Activated naive CD4-positive, alpha-beta T cell treated with anti-CD3 and anti-CD28 coated beads, Interleukin-2, amount 50 U/mL, for 16 hours (primary cell): ENCODE measurements around the gene PRR9.
"Not testable (repeated sequence)": the region's sequence is repeated elsewhere in the genome, so short reads cannot be mapped to it uniquely, and the experiment has no call there.

Experiments used
- DNase-seq: peaks from one replicate; pipeline ENCODE4 v3.0.0-alpha.2; 2020

PRR9 gene

DNA sequence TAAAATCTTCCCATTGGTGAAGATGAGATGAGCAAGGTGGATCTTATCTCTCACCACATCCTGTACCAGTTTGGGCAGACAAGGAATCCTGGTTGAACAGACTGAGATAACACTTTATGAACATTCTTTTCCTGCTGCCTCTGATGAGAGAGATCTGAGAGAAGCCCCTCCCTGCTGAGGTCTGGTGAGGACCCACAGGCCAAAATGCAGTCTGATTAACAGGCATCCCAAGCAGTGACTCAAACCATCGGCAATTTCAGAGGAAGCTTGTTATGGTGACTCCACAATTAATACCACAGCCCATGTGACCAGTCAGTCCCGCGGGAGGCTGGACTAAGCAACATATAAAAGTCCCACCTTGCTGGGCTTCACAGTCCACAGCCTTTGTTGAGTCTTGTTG, at the start of gene PRR9:
Gene PRR9 (plus strand): TSS at position 373 of the 400 bp plus-strand sequence. CDS start 561 bp downstream, outside the sequence.
- DNase-seq: no peak

DNA sequence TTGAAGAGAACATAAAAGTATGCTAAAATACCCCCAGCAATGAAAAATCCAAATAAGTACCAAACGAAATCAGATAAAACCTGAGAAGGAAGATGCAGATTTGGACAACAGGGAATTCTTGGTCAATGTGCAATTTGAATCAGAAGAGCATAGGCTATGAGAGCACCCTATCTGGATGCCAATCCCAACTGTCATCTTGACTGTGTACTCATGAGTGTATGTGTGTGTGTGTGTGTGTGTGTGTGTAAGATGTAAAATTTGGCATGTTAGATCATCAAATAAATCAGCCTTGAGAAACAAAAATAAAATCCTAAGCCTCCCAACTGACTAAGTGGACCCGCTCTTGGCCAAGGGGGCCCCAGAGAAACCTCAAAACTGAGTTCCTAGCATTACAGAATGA, 48.7 kb upstream of the PRR9 start:
- no peak for DNase-seq

DNA sequence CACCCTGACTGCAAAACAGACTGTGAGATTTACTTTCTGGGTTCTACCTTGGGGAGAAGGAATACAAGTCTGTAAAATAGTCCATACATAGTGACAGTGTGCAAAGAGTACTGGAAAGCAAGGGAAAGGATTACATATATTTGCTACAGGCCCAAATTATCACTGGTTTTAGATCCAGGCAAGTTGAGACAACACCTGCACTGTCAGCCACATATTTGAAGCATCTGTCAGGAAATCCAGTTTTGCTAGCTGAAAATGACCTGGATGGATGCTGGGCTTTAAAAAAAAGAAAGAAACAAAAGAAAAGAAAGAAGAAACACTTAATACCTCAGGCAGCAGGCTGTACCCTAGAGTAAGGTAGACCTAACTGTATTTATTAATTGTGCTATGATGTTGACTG, 42.8 kb upstream of the PRR9 start:
- DNase-seq: no peak

DNA sequence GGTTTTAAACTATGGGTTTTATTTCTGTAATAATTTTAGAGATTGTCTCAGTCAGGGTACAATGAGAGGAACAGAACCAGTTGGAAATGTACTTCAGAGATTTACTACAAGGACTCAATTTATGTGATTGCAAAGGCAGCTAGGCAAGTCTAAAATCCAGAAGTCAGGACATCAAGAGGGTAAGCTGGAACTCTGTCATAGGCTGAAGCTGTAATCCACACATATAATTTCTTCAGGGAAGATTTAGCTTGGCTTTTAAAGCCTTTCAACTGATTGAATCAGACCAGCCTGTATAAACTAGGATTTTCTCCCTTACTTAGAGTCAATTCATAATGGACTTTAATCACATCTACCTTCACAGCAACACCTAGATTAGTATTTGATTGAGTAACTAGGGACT, 38.5 kb upstream of the PRR9 start:
- DNase-seq: no peak

- DNase-seq: no peak
Measured at GRCh38 chr1:153180556-153180955, 36.8 kb upstream of the PRR9 start.

DNA sequence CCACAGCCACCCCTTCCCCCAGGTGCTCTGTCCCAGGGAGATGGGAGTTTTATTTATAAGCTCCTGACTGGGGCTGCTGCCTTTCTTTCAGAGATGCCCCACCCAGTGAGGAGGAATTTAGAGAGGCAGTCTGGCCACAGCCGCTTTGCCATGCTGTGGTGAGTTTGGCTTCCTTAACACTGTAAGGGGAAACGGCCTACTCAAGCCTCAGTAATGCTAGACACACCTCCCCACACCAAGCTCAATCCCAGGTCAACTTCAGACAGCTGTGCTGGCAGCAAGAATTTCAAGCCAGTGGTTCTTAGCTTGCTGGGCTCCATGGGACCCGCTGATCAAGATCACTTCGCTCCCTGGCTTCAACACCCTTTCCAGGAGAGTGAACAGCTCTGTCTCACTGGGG, 29.1 kb upstream of the PRR9 start:
- not testable (repeated sequence) for DNase-seq

GRCh38 chr1:153190373-153190772, 27.0 kb upstream of the PRR9 start:
- no peak for DNase-seq

DNA sequence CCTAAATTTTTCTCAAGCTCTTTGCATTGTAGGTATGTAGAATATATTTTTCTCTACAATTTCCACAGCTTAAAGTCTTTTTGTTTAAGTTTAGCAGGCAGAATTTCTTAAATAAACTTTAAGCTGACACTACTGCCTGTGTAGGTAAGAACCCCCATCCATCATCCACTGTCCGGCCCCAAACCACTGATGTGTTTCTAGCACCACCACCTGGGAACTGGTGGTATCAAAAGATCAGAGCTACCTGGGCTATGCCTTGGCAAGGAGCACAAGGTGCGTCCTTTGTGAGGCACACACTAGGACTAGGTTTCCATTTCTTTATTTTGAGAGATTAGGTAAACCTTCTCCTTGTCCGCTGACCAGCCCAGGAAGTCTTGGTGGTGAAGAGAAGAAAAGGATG, 24.7 kb upstream of the PRR9 start:
- no peak for DNase-seq

- DNase-seq: no peak
Measured at GRCh38 chr1:153194331-153195050, 22.9 kb upstream of the PRR9 start.

- DNase-seq: no peak
Measured at GRCh38 chr1:153195216-153195615, 22.2 kb upstream of the PRR9 start.

GRCh38 chr1:153202006-153202405, 15.4 kb upstream of the PRR9 start:
- no peak for DNase-seq

DNA sequence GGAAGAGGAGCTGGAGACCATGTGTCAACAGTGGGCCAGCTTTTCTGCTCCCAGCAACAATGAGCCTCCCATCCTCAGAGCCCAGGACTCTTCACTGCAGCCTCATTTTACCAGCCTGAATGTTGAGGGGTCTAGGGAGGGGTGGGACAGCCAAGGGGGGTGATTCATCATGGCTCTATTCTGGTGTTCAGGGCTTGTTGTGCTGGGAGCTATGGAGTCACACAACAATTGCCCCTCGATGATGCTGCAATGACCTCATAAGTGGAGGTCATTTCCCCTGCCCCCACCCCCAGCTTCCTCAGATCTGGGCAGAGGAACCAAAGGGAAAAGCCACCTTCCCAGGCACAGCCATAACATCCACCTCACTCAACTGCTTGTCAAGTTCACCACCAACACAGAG, 14.3 kb upstream of the PRR9 start, which contains the start of gene LELP1:
Gene LELP1 (plus strand): TSS at position 301 of the 400 bp plus-strand sequence. CDS start 1,278 bp downstream, outside the sequence.
- DNase-seq: no peak

GRCh38 chr1:153206631-153207030, 10.8 kb upstream of the PRR9 start:
- DNase-seq: no peak

DNA sequence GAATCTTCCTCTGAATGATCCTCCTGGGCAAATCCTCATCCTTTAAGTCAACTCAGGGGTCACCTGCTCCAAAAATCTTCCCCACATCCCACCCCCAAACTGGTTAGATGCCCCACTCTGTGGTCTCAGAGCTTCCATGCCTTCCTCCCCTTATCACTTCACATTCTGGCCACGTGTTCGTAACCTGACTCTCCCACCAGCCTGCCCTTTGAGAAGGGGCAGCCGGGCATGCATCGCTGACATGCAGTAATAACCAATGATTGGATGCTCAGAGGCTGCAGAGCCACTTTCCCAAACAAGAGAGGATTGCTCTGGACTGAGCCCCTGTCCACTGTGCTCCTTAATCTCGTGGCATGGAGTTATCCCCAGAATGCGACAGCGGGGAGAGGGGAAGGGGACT, 7.2 kb upstream of the PRR9 start:
- DNase-seq: no peak

- no peak for DNase-seq
Measured at GRCh38 chr1:153212201-153212600, 5.2 kb upstream of the PRR9 start.

- DNase-seq: no peak
Measured at GRCh38 chr1:153213519-153213918, 3.9 kb upstream of the PRR9 start.

GRCh38 chr1:153217744-153218416, 496 bp downstream of the PRR9 start:
- DNase-seq: no peak

DNA sequence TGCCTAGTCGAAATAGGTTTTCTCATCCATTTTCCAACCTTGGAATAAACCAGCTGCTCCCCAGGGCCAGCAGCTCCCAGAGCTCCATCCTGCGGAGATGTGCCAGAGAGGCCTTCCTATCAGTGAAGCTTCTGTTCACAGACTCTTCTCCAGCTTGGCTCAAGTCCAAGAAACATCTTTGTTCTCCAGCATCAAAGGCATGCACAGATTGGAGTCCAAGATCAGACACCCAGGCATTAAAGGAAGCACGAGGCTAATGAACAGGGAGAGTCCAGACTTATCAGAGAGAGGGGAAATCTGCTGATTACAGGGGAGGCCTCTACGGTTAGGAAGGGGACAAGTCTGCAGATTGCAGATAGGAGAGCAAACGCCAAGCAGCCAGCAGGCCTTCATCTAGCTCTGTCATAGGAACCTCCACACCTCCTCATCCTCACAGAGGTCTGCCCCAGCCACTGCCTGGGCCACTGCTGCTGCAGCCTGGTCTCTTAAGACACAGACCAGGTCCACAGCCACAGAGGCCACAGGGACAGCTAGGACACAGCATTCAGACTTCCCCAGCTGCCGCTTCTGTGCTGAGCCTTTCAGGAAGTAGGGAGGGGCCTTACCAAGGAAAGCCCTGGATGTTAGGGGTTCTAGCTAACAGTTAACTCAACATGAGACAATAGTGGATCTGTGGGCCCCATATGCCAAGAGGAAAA, 3.4 kb downstream of the PRR9 start:
- DNase-seq: no peak

DNA sequence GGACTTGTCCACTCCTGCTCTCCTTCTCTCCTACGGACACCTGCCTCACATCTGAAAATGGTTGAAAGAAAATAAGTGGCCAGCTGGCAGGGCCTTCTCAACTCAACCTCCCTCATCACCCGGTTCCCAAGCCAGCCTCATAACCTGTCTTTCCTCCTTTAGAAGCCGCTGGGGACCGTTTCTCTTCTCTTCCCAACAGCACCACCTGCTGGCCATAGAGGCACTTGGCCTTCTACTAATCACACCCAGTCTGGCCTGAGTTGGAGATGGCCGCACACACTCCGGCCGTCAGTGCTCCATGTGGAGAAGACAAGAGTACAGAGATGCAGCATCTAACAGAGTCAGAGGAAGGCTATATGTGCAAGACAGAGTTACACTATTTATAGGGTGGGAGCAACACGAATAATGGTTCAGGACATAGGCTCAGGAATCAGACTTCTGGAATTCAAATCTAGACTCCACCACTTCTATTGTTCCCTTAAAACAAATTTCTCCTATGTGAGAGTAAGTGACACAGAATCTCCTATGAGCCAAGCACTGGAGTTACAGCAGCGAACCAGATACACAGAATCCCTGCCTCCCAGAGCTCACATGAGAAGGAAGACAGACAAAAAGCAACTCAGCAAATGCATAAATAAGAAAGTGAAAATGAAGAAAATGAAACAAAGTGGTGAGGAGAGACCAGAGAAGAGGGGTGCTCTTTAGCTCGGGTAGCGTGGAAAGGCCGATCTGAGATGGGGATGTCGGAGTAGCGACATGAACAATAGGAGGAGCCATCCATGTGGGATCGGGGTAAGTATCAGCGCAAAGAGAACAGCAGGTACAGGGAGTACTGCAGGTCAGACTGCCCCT, 5.9 kb downstream of the PRR9 start:
- DNase-seq: peak; percentile 44

DNA sequence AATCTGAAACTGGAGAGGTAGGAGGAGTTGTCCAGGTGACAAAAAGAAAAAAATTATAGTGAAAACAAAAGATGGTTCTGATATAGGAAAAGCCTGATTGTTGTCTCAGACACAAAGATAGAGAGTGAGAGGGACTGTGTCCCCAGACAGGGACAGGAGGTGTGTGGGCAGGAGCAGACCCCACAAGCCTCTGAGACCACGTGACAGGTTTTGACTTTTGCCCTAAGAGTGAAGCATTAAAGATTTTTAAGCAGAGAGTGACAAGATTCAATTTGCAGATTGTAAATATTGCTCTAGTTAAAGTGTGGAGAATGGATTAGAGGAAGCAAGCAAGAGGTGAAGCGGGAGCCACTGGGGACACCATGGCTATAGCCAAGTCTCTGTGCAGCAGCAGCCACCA, 10.4 kb downstream of the PRR9 start:
- DNase-seq: no peak

DNA sequence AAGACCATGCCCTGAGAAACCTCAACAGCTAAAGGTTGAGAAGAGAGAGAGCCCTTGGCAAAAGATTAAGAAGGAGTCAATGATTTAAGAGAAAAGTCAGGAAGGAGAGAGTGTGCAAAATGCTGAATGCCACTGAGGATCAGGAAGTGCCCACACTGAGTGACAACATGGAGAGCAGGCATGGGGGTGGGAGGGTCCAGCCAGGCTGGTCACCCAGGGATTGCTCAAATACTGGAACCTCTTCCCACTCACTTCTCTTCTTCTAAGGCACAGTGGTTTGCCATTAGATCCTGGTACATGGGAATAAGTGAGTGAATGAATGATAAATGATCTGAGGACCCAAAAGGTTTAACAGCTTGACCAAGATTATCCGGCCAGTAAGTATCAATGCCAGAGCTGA, 11.1 kb downstream of the PRR9 start:
- DNase-seq: no peak

GRCh38 chr1:153229076-153229829, 11.9 kb downstream of the PRR9 start:
- not testable (repeated sequence) for DNase-seq
